Stimulated activated CD8-positive, alpha-beta memory T cell treated with anti-CD3 and anti-CD28 coated beads, Interleukin-2, amount 100 ng/mL, for 1 hour (primary cell): ENCODE results near the gene METTL4.

Experiments used
- DNase-seq, 2 donors: peaks; one replicate each; pipeline ENCODE4 v3.0.0-alpha.2; 2020; ENCODE audit warnings: low read depth in 2 of 2

Gene METTL4

DNA sequence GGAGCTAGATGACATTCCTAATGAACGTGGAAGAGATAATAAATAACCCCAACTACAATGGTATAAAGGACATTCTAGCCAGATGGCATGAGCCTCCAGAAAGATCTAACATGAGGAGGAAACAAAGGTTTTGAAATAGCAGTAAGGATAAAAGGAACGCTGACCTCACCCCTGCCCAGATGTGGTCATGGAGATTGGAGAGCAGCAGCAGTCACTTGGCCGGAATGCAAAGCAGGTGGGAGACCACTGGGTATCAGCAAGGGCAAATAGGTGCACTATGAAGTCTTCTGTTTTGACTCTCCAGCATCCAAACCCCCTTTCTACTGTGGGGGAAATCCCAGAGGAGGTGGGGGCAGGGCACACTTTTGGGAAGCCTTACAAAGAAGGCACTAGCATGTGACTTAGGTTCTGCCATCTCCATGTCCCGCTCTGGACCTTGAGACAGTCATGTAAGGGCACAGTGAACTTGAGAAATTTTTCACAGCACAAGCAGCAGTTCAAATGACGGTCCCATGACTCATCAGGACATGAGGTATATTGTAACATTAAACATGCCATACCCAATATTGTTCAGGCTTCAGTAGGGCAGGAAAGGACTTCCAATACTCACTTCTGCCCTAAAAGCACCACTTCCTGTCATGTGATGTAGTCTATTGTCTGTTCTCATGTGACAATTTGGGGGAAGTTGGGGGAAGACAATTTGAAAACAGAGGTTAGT, 55.2 kb downstream of the METTL4 start:
- DNase-seq: no peak

DNA sequence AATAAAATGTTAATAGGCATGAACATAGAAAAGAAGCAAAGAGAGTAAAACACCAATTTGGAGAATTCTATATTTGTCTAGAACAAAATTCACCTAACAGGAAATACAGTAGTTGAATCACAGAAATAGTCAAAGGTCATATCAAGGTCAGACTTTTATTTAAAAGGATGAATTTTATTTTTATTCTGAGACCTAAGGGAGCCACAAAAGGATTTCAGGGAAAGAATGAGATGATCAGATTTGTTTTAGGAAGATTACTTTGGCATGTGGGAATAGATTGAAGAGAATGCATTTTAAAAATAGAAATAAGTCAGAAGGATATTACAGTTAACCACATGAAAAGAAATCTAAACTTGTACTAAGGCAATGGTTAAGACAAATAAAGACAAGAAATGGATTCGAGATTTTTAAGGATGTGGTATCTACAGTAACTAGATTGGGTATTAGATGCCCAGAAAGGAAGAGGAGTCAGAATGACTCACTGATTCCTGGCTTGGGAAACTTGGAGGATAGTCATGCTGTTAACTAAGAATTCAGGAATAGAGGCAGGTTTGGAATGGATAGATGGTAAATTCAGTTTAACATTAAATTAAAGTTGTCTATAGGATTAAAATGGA, 56.0 kb downstream of the METTL4 start:
- no peak for DNase-seq

DNA sequence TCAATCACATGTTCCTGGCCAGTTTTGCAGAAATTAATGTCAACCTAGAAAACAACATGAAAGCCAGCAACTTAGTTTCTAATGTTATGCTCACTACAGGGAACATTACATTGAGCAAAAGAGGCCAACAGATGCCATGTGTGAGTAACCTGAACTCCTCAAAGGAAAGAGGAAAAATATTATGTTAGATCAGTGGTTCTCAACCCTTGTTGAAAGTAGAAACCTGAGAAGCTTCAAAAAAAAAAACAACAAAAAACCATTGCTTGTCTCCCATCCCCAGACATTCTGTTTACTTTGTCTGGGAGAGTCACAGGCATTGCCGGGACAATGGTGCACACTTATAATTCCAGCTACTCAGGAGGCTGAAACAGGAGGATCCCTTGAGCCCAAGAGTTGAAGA, 57.7 kb downstream of the METTL4 start:
- no peak for DNase-seq

DNA sequence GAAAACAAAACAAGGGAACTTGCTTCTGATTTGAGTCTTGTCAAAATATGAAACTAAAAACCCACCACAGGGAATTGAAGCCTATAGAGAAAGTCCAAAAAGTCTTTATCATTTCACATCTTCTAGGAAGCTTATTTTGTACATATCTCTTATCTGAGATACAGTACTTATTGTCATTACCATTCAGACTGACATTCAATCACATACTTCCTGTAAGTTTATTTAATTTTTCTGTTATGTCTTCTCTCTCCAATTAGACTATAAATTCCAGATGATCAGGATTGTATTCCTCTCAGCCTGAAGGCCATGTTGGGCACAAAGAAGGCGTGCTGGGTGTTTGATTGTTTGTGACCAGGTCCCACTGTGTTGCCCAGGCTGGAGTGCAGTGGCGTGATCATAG, 59.2 kb downstream of the METTL4 start:
- DNase-seq: no peak

DNA sequence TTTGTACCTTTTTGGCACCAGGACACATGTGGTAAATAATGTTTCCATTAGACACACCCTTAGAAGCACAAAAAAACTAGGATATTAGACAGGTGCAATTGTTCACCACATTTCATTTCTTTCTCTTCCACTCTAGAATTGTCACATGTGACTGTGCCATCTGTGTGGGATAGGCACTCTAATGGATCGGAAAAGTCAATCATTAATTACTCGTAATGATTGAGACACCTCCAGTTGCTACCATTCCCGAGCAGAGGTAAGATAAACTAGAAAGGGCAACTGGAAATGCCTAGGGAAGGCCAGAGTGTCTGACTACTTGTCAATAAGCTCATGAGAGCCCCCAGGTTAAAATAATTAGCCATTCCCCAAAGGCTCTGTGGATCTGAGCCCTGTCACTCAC, 59.9 kb downstream of the METTL4 start:
- no peak for DNase-seq

DNA sequence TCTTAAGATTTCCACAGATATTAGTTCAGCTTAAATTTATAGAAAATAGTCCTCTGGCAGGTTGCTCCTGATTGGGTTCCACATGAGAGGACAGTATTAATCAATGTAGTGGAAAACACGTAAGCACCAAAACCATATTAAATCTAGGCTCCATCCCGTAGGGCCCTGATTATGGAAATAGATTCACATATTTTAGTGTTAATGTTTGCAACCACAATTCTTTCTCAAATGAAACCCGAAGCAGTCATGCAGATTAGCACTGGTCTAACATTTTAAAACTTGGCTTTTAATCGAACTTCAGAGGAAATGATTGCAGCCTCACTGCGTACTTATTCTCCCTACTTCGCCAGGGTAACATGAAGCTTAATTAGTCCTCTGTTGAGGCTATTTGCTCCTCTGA, 60.9 kb downstream of the METTL4 start:
- no peak for DNase-seq

DNA sequence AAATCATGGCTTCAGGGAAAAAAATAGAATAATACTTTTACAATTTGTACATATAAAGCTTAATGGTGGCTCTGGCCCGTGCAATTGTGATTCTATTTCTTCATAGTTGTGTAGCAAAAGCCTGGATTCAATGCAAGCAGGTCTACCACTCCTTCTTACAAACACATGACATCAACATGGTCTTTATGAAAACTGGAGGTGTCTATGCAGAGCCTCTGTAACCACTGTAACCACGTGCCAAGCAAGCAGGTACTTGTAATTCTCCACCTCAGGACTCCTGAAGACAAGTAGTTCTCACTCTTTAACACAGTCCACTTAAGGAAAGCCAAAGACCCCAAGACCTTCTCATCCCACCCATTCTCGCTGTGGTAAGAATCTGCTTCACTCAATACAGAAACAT, 62.6 kb downstream of the METTL4 start:
- no peak for DNase-seq

DNA sequence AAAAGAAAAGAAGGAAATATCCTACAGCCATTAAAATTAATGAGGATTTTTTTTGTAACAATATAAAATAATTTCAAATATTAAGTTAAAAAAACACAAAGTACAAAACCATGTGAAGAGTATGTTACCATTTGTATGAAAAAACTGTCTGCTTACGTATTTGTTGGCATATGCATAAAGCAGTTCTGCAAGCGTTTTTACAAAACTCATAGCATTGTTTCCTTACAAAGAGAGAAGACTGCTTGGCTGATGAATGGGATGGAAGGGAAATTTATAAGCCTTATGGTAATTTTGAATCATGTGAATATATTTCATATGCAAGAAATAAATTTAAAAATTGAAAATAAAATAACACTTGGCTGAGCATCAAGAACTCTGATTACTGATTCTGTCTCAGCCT, 63.1 kb downstream of the METTL4 start:
- DNase-seq: no peak

DNA sequence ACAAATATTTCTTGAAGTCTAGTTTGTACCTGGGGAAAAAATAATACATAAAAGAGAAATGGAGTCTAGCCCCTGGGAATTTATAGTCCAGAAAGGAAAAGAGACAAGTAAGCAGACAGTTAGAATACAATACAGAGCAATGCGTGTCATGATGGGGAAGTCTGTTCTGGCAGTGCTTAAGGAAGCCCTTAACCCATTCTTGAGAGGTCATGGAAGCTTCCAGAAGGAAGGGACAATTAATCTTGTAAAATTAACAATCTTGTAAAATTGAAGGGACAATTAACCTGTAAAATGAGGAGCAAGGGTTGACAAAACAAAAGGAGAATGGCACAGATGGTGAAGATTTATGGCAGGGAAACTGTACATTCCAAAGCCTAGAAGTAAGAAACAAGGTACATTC, 66.7 kb downstream of the METTL4 start:
- no peak for DNase-seq

DNA sequence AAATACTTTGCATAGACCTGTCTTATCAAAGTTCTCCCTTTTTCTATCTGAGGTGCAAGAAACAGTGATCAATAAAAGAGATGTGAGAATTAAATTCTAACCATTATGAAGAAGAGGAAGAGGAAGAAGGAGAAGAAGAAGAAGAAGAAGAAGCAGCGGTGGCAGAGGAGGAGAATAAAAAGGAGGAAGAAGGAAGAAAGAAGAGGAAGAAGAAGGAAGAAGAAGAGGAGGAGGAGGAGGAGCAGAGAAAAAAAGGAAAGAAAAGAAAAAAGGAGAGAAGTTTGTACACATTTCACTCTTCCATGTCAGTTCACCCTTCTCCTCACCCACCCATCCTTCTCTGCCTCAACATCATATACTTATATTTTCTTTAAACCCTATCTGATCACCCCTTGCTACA, 68.4 kb downstream of the METTL4 start:
- DNase-seq: no peak

DNA sequence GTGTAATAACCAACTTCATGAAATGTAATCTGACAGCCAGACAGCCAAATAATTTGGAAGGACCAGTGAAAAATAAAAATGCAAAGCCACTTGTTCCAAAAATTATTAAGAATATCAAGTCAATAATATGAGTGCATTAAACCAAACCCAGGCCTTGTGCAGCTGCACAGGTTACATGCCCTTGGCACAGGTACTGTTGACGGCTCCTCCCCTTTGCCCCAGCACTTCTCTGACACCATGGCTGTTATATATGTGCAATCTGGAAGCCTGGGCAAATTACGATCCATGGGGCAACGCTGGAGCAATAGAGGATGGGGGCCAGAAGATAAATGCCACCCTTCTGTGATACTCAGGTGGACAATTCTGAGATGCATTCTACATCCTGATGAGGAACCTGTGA, 68.9 kb downstream of the METTL4 start:
- no peak for DNase-seq

DNA sequence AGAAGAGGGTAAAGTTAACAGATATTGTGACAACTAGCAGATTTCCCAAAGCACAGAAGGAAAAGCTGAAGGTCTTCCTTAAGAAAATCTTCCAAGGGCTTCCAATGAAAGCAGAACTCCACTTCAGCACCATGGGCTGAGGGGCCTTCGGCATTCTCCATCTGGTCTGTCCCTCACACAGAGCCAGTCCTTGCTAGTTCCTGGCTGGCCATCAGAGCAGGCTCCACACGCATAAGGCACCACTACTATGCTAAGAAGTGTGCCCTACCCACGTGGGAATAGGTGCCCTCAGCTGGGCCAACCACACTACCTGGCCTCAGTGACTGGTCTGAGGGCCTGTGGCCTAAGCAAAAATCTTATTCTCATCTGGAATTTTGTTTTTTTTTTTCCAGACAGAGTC, 73.5 kb downstream of the METTL4 start:
- DNase-seq: no peak

DNA sequence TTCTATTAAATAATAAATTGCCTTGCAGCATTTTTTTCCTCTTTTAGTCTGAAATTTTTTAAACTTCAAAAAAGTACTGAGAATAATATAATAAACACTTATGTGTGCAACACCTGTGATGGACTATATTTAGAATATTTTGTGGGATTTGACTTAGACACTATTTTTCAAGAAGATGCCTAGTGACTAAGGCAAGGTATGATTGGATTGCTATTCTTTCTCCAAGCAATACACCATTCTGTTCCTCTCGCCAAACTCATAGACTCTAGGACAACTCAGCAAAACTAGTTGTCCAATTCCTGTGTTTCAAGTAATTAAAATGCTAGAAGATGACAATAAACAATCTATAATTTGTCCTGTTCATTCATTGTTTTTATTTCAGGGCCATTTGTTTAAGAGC, 75.9 kb downstream of the METTL4 start:
- no peak for DNase-seq

DNA sequence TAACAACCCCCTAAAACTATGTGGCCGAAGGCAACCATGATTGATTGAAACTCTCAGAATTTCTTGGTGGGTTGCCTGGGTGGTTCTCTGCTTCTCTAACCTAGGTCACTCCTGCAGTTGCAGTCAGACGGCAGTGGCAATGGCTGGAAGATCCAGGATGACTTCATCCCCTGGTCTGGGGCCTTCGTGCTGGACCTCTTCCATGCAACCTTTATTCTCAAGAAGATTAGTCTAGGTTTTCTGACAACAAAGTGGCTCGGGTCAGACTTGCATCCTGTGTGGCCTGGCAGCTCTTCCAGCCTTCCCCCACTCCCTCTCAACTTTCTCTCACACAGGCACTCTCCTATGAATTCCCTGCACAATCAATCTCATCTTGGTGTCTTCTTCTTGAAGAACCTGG, 76.4 kb downstream of the METTL4 start:
- no peak for DNase-seq
